CD4-positive, alpha-beta T cell (primary cell): Measurements from ENCODE around the gene TIA1. TPM values are rescaled to one million over a fixed set of nuclear protein-coding genes. Genes with fewer than 3 reads are reported as not detected.

Source experiments
- ATAC-seq: fragments of 200-7000 bp; cut with Tn5 transposase; one replicate; pipeline ENCODE4 v1.10.0; 2022; ENCODE audit warnings: mild to moderate bottlenecking; ENCODE audit not compliant: poor library complexity
- CTCF ChIA-PET: fragments of 350-600 bp; sonication (Branson Sonifier 250); formaldehyde crosslinking; loops from one replicate; lab custom pipeline; 2021; ENCODE audit warnings: antibody characterized with exemption, inconsistent platforms; lab: Charles Lee
- POLR2A ChIA-PET: fragments of 350-600 bp; sonication (Branson Sonifier 250); formaldehyde crosslinking; loops from one replicate; lab custom pipeline; 2021; ENCODE audit warnings: antibody characterized with exemption, inconsistent platforms; lab: Charles Lee
- DNase-seq, 14 experiments: peaks; one replicate each; pipeline ENCODE4 v3.0.0-alpha.2; 2013 to 2020; ENCODE audit warnings: mixed read lengths in 2 of 14
- H3K27ac ChIP-seq, 2 donors: one replicate each; pipeline versions ENCODE4 v1.5.1 to v1.7.0; 2013; ENCODE audit warnings: low read length in 2 of 2, low read depth in 1 of 2, mild to moderate bottlenecking in 1 of 2
- H3K27me3 ChIP-seq, 2 experiments: 1 replicate in 1 of 2; 2 replicates in 1 of 2; pipeline versions ENCODE4 v1.6.1 to v1.7.0; 2013; ENCODE audit warnings: low read length in 2 of 2, control low read depth in 1 of 2, mild to moderate bottlenecking in 1 of 2, moderate library complexity in 1 of 2; ENCODE audit not compliant: insufficient read depth in 2 of 2, control insufficient read depth in 1 of 2
- H3K36me3 ChIP-seq: one replicate; pipeline ENCODE4 v1.6.1; 2013; ENCODE audit warnings: low read length, control low read depth; ENCODE audit not compliant: insufficient read depth
- H3K4me1 ChIP-seq: one replicate; pipeline ENCODE4 v1.6.1; 2013; ENCODE audit warnings: low read length, control low read depth; ENCODE audit not compliant: insufficient read depth
- H3K4me3 ChIP-seq: one replicate; pipeline ENCODE4 v1.5.1; 2013; ENCODE audit warnings: mild to moderate bottlenecking, low read length, moderate library complexity
- H3K9me3 ChIP-seq, 2 experiments: 1 replicate in 1 of 2; 2 replicates in 1 of 2; pipeline versions ENCODE4 v1.6.1 to v1.7.0; 2013; ENCODE audit warnings: low read length in 2 of 2, mild to moderate bottlenecking in 2 of 2, control low read depth in 1 of 2, moderate library complexity in 1 of 2; ENCODE audit not compliant: control insufficient read depth in 1 of 2, insufficient read depth in 1 of 2
- H3K27ac Mint-ChIP-seq: one replicate; pipeline ENCODE4 v1.8.0; 2020; ENCODE audit warnings: mixed read lengths
- H3K27me3 Mint-ChIP-seq: one replicate; pipeline ENCODE4 v1.8.0; 2021; ENCODE audit warnings: mixed read lengths
- H3K36me3 Mint-ChIP-seq: one replicate; pipeline ENCODE4 v1.8.0; 2021; ENCODE audit warnings: low read depth, mixed read lengths
- H3K4me1 Mint-ChIP-seq: one replicate; pipeline ENCODE4 v1.8.0; 2021; ENCODE audit warnings: low read depth, mixed read lengths
- H3K4me3 Mint-ChIP-seq: one replicate; pipeline ENCODE4 v1.8.0; 2020; ENCODE audit warnings: mild to moderate bottlenecking, mixed read lengths
- H3K9me3 Mint-ChIP-seq: one replicate; pipeline ENCODE4 v1.8.0; 2020; ENCODE audit warnings: mixed read lengths
- CTCF ChIP-seq: fragments of 200-600 bp; IDR thresholded peaks from one replicate; pipeline ENCODE4 v1.8.0; 2022; ENCODE audit warnings: antibody characterized with exemption, mild to moderate bottlenecking
- intact Hi-C, 2 experiments: fragments of 100-400 bp; cut with DNase I in 1 of 2; cut with micrococcal nuclease in 1 of 2; formaldehyde crosslinking; loops; one replicate each; pipeline versions ENCODE4 v1.15.1 to v1.9.0; 2023 to 2025; cut with DNase I, micrococcal nuclease
- total RNA-seq, 174 experiments: library from RNA in 2 of 174; stranded (reverse) in 2 of 174; gene quantifications; one replicate each; pipeline ENCODE4 v1.2.3 and lab custom pipeline; 2021 to 2026

The TIA1 gene
- total RNA-seq, 2 experiments from 2014 or later: 34.4 to 45.3 TPM

- H3K36me3 Mint-ChIP-seq: no peaks in the 10 kb centered on the region
- Histone ChIP-seq H3K27ac (no peak overlapping the region), H3K4me1 (no peaks in the 10 kb centered on the region), H3K27me3 (no peaks in the 10 kb centered on the region), H3K36me3 (no peaks in the 10 kb centered on the region), H3K4me3 (no peak overlapping the region), H3K9me3 (no peaks in the 10 kb centered on the region)
- TF ChIP-seq CTCF: no peak
- ChIA-PET POLR2A (interaction anchor here (0.6 to 1.5 kb wide), 2 partner anchors 11 to 649 kb away, joined by 3 to 5 read pairs; partner anchors contain the start of gene C2orf42), CTCF (interaction anchor here (0.6 kb wide), 1 partner anchor 9 kb away, joined by 3 read pairs; no protein-coding TSS in a partner anchor)
- DNase-seq (no peak), ATAC-seq (no peak)
- H3K4me3 Mint-ChIP-seq: no peak overlapping the region
- intact Hi-C loops: no loop called here
- no peaks in the 10 kb centered on the region for H3K27me3 Mint-ChIP-seq
- no peaks in the 10 kb centered on the region for H3K9me3 Mint-ChIP-seq
- no peak overlapping the region for H3K27ac Mint-ChIP-seq
- H3K4me1 Mint-ChIP-seq: no peaks in the 10 kb centered on the region
These were observed 46.6 kb downstream of the TIA1 start for GRCh38 chr2:70201831-70202230.

- CTCF ChIA-PET: interaction anchor here (0.7 kb wide), 1 partner anchor 638 kb away, joined by 3 read pairs; no protein-coding TSS in a partner anchor
- TF ChIP-seq CTCF: no peak
- no peak for ATAC-seq
These were observed 47.1 kb downstream of the TIA1 start for GRCh38 chr2:70201225-70201768.

GRCh38 chr2:70199320-70199864 lies 49.0 kb downstream of the TIA1 start:
- ChIA-PET POLR2A (interaction anchor here (0.6 to 1.4 kb wide), 3 partner anchors 9 to 110 kb away, joined by 3 to 4 read pairs (median 3); partner anchors contain the start of gene C2orf42), CTCF (no interaction called here)
- no peak overlapping the region for H3K4me3 ChIP-seq
- H3K36me3 ChIP-seq: no peaks in the 10 kb centered on the region
- Mint-ChIP-seq H3K4me1 (no peaks in the 10 kb centered on the region), H3K27me3 (no peaks in the 10 kb centered on the region), H3K27ac (no peak overlapping the region), H3K4me3 (no peak overlapping the region), H3K9me3 (no peaks in the 10 kb centered on the region), H3K36me3 (no peaks in the 10 kb centered on the region)
- no peak for TF ChIP-seq CTCF
- ATAC-seq: no peak
- H3K27me3 ChIP-seq: no peaks in the 10 kb centered on the region
- H3K4me1 ChIP-seq: no peaks in the 10 kb centered on the region
- no peak overlapping the region for H3K27ac ChIP-seq
- no peak for DNase-seq
- intact Hi-C loops: no loop called here
- H3K9me3 ChIP-seq: no peaks in the 10 kb centered on the region

More at GRCh38 chr2:70201225-70201768, 47.1 kb downstream of the TIA1 start:
- no peak for DNase-seq
- Histone ChIP-seq H3K27ac (no peak overlapping the region), H3K4me3 (no peak overlapping the region), H3K36me3 (no peaks in the 10 kb centered on the region), H3K4me1 (no peaks in the 10 kb centered on the region), H3K27me3 (no peaks in the 10 kb centered on the region), H3K9me3 (no peaks in the 10 kb centered on the region)
- POLR2A ChIA-PET: interaction anchor here (0.6 to 1.5 kb wide), 2 partner anchors 10 to 648 kb away, joined by 3 to 5 read pairs; partner anchors contain the start of gene C2orf42
- no peaks in the 10 kb centered on the region for H3K27me3 Mint-ChIP-seq
- H3K36me3 Mint-ChIP-seq: no peaks in the 10 kb centered on the region
- H3K27ac Mint-ChIP-seq: no peak overlapping the region
- no peaks in the 10 kb centered on the region for H3K4me1 Mint-ChIP-seq
- H3K9me3 Mint-ChIP-seq: no peaks in the 10 kb centered on the region
- intact Hi-C loops: no loop called here
- H3K4me3 Mint-ChIP-seq: no peak overlapping the region
